IMR-90 (cell line): Measurements from ENCODE around the gene D2HGDH. TPM values are rescaled to one million over a fixed set of nuclear protein-coding genes. Genes with fewer than 3 reads are reported as not detected.
"Not testable (repeated sequence)": the region's sequence is repeated elsewhere in the genome, so short reads cannot be mapped to it uniquely, and the experiment has no call there.

ENCODE experiments used
- ATAC-seq: fragments of 200-7000 bp; cut with Tn5 transposase; 2 replicates; pipeline ENCODE4 v1.9.1; 2020; ENCODE audit warnings: low read depth, mild to moderate bottlenecking, moderate library complexity
- BruUV-seq: library from RNA; stranded (reverse); fragments of 400-500 nt; replicated peaks from 2 replicates; lab custom pipeline; 2021; lab: Mats Ljungman, UMichigan
- CTCF ChIA-PET: fragments of 300-600 bp; formaldehyde crosslinking; extraction: SDS; loops from one replicate; lab custom pipeline; 2021; ENCODE audit warnings: antibody characterized with exemption; lab: Yijun Ruan, JAX
- POLR2A ChIA-PET: fragments of 300-600 bp; sonication (Branson Sonifier 250); formaldehyde crosslinking; loops from one replicate; lab custom pipeline; 2022; ENCODE audit warnings: antibody characterized with exemption; ENCODE audit not compliant: unreplicated experiment; lab: Charles Lee
- DNase-seq: peaks from one replicate; pipeline ENCODE4 v3.0.0; 2013
- H2AFZ ChIP-seq: replicated peaks from 2 replicates; pipeline ENCODE3; 2013; ENCODE audit warnings: low read length, mild to moderate bottlenecking; ENCODE audit not compliant: poor library complexity
- H2AK5ac ChIP-seq: 2 replicates; pipeline ENCODE4 v1.6.1; 2013; ENCODE audit warnings: low read depth, low read length, inconsistent platforms
- H2AK9ac ChIP-seq: replicated peaks from 2 replicates; pipeline ENCODE3; 2013; ENCODE audit warnings: mild to moderate bottlenecking, low read depth, low read length, moderate library complexity; ENCODE audit not compliant: poor library complexity
- H2BK120ac ChIP-seq: 2 replicates; pipeline ENCODE4 v1.6.1; 2013; ENCODE audit warnings: low read depth, low read length, inconsistent platforms
- H2BK15ac ChIP-seq: 3 replicates; pipeline ENCODE4 v1.6.1; 2013; ENCODE audit warnings: low read depth, low read length, inconsistent platforms
- H2BK20ac ChIP-seq: 2 replicates; pipeline ENCODE4 v1.6.1; 2013; ENCODE audit warnings: low read depth, mild to moderate bottlenecking, inconsistent platforms, low read length, moderate library complexity
- H2BK5ac ChIP-seq: 2 replicates; pipeline ENCODE4 v1.6.1; 2013; ENCODE audit warnings: mild to moderate bottlenecking, low read depth, low read length, inconsistent platforms; ENCODE audit not compliant: poor library complexity, severe bottlenecking
- H3K14ac ChIP-seq: replicated peaks from 2 replicates; pipeline ENCODE4 v1.6.1; 2013; ENCODE audit warnings: low read depth, low read length, inconsistent platforms
- H3K18ac ChIP-seq: 2 replicates; pipeline ENCODE4 v1.6.1; 2013; ENCODE audit warnings: low read depth, low read length, control low read depth
- H3K23ac ChIP-seq: 2 replicates; pipeline ENCODE4 v1.6.1; 2013; ENCODE audit warnings: low read depth, low read length, inconsistent platforms
- H3K27ac ChIP-seq: 2 replicates; pipeline ENCODE4 v1.5.1; 2013; ENCODE audit warnings: mild to moderate bottlenecking, control low read depth, low read length; ENCODE audit not compliant: insufficient read depth
- H3K27me3 ChIP-seq: 2 replicates; pipeline ENCODE4 v1.6.1; 2013; ENCODE audit warnings: low read length; ENCODE audit not compliant: control insufficient read depth, insufficient read depth
- H3K36me3 ChIP-seq: 2 replicates; pipeline ENCODE4 v1.6.1; 2013; ENCODE audit warnings: low read length, mixed read lengths; ENCODE audit not compliant: control insufficient read depth, insufficient read depth
- H3K4ac ChIP-seq: 2 replicates; pipeline ENCODE4 v1.6.1; 2013; ENCODE audit warnings: low read depth, low read length, inconsistent platforms
- H3K4me1 ChIP-seq: 2 replicates; pipeline ENCODE4 v1.6.1; 2013; ENCODE audit warnings: low read length, mixed read lengths; ENCODE audit not compliant: control insufficient read depth, insufficient read depth
- H3K4me2 ChIP-seq: 2 replicates; pipeline ENCODE4 v1.6.1; 2013; ENCODE audit warnings: low read depth, mild to moderate bottlenecking, control low read depth, low read length, moderate library complexity
- H3K4me3 ChIP-seq: 2 replicates; pipeline ENCODE4 v1.5.1; 2013; ENCODE audit warnings: low read depth, mild to moderate bottlenecking, control low read depth, low read length, moderate library complexity; ENCODE audit not compliant: insufficient read depth
- H3K56ac ChIP-seq: 2 replicates; pipeline ENCODE4 v1.6.1; 2013; ENCODE audit warnings: low read length, inconsistent platforms; ENCODE audit not compliant: insufficient read depth; ENCODE audit errors: extremely low read depth
- H3K79me1 ChIP-seq, 2 experiments: 2 replicates each; pipeline ENCODE4 v1.6.1; 2013; ENCODE audit warnings: low read length in 2 of 2, inconsistent platforms in 1 of 2, low read depth in 1 of 2
- H3K9ac ChIP-seq: 2 replicates; pipeline ENCODE4 v1.6.1; 2013; ENCODE audit warnings: low read depth, low read length, control low read depth
- H3K9me1 ChIP-seq: 2 replicates; pipeline ENCODE4 v1.6.1; 2013; ENCODE audit warnings: low read length, inconsistent platforms; ENCODE audit not compliant: insufficient read depth
- H3K9me3 ChIP-seq: 2 replicates; pipeline ENCODE4 v1.6.1; 2013; ENCODE audit warnings: low read length; ENCODE audit not compliant: control insufficient read depth, insufficient read depth
- H4K20me1 ChIP-seq: 2 replicates; pipeline ENCODE4 v1.6.1; 2013; ENCODE audit warnings: low read length, inconsistent platforms; ENCODE audit not compliant: insufficient read depth
- H4K5ac ChIP-seq: 2 replicates; pipeline ENCODE4 v1.6.1; 2013; ENCODE audit warnings: mild to moderate bottlenecking, low read depth, low read length, control low read depth
- H4K8ac ChIP-seq, 2 experiments: 2 replicates each; pipeline ENCODE4 v1.6.1; 2013; ENCODE audit warnings: low read depth in 2 of 2, low read length in 2 of 2, control low read depth in 1 of 2, inconsistent platforms in 1 of 2
- H4K91ac ChIP-seq: 2 replicates; pipeline ENCODE4 v1.6.1; 2013; ENCODE audit warnings: low read depth, low read length, inconsistent platforms; ENCODE audit not compliant: insufficient read depth
- RAD21 ChIP-seq: IDR thresholded peaks from 2 replicates; pipeline ENCODE4 v1.6.1; 2012; ENCODE audit warnings: low read length, improper control_type of control experiment
- SMC3 ChIP-seq: fragments of 150-350 bp; IDR thresholded peaks from 2 replicates; pipeline ENCODE4 v1.6.1; 2016; ENCODE audit warnings: low read depth, mild to moderate bottlenecking, antibody characterized with exemption, low read length, moderate library complexity
- WGBS, 2 experiments: methylation state at CpG; one replicate each; pipeline versions ENCODE4 v1.1.5 to v1.1.7; 2013; ENCODE audit warnings: missing lambda C conversion rate in 2 of 2; ENCODE audit not compliant: insufficient read length in 1 of 2; ENCODE audit errors: extremely low coverage in 2 of 2; 5-methylcytosine and 5-hydroxymethylcytosine counted together
- dilution Hi-C: fragments of 300-500 bp; cut with HindIII; formaldehyde crosslinking; loops from one replicate; pipeline ENCODE4 v1.14.3; 2018; ENCODE audit warnings: low sequenced_read_pairs; ENCODE audit not compliant: unreplicated experiment
- in situ Hi-C: fragments of 300-500 bp; cut with MboI; formaldehyde crosslinking; loops from 3 replicates; pipeline ENCODE4 v1.14.3; 2019; ENCODE audit warnings: low sequenced_read_pairs, inconsistent platforms, mixed read lengths
- intact Hi-C: fragments of 100-400 bp; cut with micrococcal nuclease; formaldehyde crosslinking; loops from 2 replicates; pipeline ENCODE4 v1.10.0; 2022
- polyA plus RNA-seq, 3 experiments: library from polyadenylated mRNA; depleted of rRNA; stranded (reverse); fragments of >200 nt; gene quantifications; 2 replicates each; pipeline ENCODE4 v1.2.3, GENCODE V29; 2012; ENCODE audit warnings: low replicate concordance in 1 of 3
- total RNA-seq: library from RNA; depleted of rRNA; stranded (reverse); fragments of >200 nt; gene quantifications from 2 replicates; pipeline ENCODE4 v1.2.3, GENCODE V29; 2012
- TF ChIP-seq, protein P1 (sequence below): conservative IDR thresholded peaks from 2 replicates; pipeline ENCODE4 v1.5.1; 2012; ENCODE audit warnings: mild to moderate bottlenecking, low read depth, low read length, improper control_type of control experiment

The D2HGDH gene
- total and polyA plus RNA-seq, 2 of the 4 experiments (the other 2 are of a cell fraction), result 6.3 to 22.1 TPM

DNA sequence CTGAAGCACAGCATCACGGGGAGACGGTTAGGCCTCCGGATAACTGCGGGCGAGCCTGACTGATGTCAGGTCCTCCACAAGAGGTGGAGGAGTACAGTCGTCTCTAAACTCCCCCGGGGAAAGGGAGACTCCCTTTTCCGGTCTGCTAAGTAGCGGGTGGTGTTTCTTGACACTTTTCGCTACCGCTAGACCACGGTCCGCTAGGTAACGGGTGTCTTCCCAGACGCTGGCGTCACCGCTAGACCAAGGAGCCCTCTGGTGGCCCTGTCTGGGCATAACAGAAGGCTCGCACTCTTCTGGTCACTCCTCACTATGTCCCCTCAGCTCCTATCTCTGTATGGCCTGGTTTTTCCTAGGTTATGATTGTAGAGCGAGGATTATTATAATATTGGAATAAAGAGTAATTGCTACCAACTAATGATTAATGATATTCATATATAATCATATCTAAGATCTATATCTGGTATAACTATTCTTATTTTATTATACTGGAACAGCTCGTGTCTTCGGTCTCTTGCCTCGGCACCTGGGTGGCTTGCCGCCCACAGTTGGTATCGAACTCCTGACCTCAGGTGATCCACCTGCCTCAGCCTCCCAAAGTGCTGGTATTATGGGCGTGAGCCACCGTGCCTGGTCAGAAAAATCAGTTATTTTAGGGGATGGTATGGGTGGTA, 1.8 kb upstream of the D2HGDH start:
- not testable (repeated sequence) for H4K20me1 ChIP-seq

More for the DNA sequence above, 1.8 kb upstream of the D2HGDH start:
- H4K91ac ChIP-seq, intact Hi-C loops, H3K36me3 ChIP-seq, H3K56ac ChIP-seq, H3K4me1 ChIP-seq, H4K5ac ChIP-seq, H3K4ac ChIP-seq, H3K9me3 ChIP-seq, POLR2A ChIA-PET, H3K23ac ChIP-seq, H3K9me1 ChIP-seq, H4K8ac ChIP-seq, H2BK5ac ChIP-seq, H3K9ac ChIP-seq, BruUV-seq, H2AK9ac ChIP-seq, H3K27ac ChIP-seq, H2BK20ac ChIP-seq, dilution Hi-C loops, CTCF ChIA-PET, H3K14ac ChIP-seq, H3K27me3 ChIP-seq, ATAC-seq, H3K18ac ChIP-seq, H2BK120ac ChIP-seq, H2AK5ac ChIP-seq, H2BK15ac ChIP-seq, H3K4me3 ChIP-seq, in situ Hi-C loops: not testable (repeated sequence)
- peak; percentile 29 for DNase-seq
- H3K79me1 ChIP-seq, result peaks cover 5 to 17% of the 10 kb centered on the region in 2 experiments
- H2AFZ ChIP-seq, result peak overlapping the region; percentile 63
- TF ChIP-seq RAD21, result peak; percentile 34
- peak; percentile 32 for TF ChIP-seq SMC3
- TF ChIP-seq, protein P1, sequence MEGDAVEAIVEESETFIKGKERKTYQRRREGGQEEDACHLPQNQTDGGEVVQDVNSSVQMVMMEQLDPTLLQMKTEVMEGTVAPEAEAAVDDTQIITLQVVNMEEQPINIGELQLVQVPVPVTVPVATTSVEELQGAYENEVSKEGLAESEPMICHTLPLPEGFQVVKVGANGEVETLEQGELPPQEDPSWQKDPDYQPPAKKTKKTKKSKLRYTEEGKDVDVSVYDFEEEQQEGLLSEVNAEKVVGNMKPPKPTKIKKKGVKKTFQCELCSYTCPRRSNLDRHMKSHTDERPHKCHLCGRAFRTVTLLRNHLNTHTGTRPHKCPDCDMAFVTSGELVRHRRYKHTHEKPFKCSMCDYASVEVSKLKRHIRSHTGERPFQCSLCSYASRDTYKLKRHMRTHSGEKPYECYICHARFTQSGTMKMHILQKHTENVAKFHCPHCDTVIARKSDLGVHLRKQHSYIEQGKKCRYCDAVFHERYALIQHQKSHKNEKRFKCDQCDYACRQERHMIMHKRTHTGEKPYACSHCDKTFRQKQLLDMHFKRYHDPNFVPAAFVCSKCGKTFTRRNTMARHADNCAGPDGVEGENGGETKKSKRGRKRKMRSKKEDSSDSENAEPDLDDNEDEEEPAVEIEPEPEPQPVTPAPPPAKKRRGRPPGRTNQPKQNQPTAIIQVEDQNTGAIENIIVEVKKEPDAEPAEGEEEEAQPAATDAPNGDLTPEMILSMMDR, result peak; percentile 26; the same call in 1 of the 2 replicates
- WGBS, 2 experiments, result no CpG with 5 or more reads among the region's 26 CpGs
- 0 out of 2 replicates have a peak overlapping the region, but pooled peaks have one; percentile 17 for H3K4me2 ChIP-seq
